GM12864 (cell line): ENCODE data around the gene CCKAR.
A peak's percentile ranks its signal among the peaks of the same experiment; 100 is the strongest.

ENCODE experiments used
- DNase-seq: peaks from one replicate; pipeline ENCODE4 v3.0.0-alpha.2; 2011; ENCODE audit warnings: low read depth
- H3K4me3 ChIP-seq: 2 replicates; pipeline ENCODE4 v1.5.1; 2011; ENCODE audit warnings: mild to moderate bottlenecking, low read depth, low read length, control low read depth
- TF ChIP-seq, protein P1 (sequence below): IDR thresholded peaks from 2 replicates; pipeline ENCODE4 v1.5.1; 2011; ENCODE audit warnings: low read depth, mild to moderate bottlenecking, moderate library complexity, low read length, control low read depth, inconsistent platforms; ENCODE audit errors: missing control alignments

The CCKAR gene

DNA sequence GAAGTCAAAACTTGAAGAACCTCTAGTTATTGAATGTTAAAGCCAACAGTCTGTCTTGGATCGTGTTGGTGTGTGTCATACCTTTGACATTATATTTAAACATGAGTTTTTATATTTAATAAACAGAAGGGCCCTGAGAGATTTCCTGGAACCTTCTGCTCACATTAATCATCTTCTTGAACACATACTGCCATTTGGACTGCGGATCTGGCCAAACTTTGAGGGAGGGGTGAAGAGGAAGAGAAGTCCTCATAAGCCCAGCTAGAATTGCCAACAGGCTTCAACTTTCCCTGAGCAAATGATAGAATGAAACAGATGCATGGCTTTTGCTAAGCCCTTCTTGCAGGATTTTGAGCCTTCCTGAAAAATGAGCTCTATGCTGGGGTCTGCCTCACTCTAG lies 27.4 kb downstream of the CCKAR start:
- no peak for DNase-seq
- no peak overlapping the region for H3K4me3 ChIP-seq
- TF ChIP-seq, protein P1, sequence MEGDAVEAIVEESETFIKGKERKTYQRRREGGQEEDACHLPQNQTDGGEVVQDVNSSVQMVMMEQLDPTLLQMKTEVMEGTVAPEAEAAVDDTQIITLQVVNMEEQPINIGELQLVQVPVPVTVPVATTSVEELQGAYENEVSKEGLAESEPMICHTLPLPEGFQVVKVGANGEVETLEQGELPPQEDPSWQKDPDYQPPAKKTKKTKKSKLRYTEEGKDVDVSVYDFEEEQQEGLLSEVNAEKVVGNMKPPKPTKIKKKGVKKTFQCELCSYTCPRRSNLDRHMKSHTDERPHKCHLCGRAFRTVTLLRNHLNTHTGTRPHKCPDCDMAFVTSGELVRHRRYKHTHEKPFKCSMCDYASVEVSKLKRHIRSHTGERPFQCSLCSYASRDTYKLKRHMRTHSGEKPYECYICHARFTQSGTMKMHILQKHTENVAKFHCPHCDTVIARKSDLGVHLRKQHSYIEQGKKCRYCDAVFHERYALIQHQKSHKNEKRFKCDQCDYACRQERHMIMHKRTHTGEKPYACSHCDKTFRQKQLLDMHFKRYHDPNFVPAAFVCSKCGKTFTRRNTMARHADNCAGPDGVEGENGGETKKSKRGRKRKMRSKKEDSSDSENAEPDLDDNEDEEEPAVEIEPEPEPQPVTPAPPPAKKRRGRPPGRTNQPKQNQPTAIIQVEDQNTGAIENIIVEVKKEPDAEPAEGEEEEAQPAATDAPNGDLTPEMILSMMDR: no peak

- H3K4me3 ChIP-seq: no peak overlapping the region
- DNase-seq: no peak
- TF ChIP-seq, protein P1: no peak
Measured at GRCh38 chr4:26459756-26460530, 30.3 kb downstream of the CCKAR start.

DNA sequence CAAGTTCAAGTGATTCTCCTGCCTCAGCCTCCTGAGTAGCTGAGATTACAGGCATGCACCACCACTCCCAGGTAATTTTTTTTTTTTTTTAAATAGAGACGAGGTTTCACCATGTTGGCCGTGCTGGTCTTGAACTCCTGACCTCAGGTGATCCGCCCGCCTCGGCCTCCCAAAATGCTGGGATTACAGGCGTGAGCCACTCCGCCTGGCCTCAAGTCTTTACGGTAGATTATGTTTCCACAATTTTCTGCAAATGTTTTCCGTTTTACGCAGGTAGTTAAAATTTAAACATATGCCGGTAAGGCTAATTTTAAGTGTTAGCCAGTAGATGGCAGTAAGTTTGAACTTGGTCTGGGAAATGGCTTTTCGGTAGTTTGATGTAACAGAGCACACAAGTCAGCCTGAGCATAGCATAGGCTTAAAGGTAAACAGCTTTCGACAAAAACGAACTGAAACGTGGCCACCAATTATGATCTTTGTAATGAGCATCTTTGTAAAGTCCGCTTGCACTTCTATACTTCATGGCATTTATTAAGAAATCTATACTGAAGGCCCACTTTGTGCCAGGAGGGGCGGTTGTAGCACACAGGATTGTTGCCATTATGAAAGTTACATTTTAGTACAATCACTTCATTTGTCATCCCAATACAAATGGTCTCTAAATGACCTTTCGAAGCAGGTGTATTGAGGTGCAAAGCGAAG lies 31.1 kb downstream of the CCKAR start:
- peak; percentile 19 for DNase-seq
- no peak overlapping the region for H3K4me3 ChIP-seq
- TF ChIP-seq, protein P1: peak; percentile 65

- H3K4me3 ChIP-seq: no peak overlapping the region
- DNase-seq: no peak
- TF ChIP-seq, protein P1: no peak
Measured at GRCh38 chr4:26458157-26458561, 32.1 kb downstream of the CCKAR start.

DNA sequence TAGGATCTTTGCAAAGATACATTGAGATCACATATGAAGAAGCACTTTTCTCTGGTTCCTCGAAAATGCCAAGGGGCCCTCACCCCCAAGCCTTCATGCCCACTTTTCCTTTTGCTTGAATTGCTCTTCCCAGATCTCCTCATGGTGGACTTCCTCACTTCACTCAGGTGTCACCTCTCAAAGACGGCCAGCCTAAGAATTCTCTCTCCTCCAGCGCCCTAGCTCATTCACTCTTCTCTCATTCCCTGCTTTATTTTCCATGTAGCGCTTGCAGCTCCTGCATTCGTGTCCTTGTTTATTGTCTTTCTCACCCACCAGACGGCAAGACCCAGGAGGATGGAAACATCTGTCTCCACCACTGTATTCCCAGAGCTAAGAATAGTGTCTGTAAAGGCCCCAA lies 32.9 kb downstream of the CCKAR start:
- DNase-seq: no peak
- no peak overlapping the region for H3K4me3 ChIP-seq
- TF ChIP-seq, protein P1: no peak

DNA sequence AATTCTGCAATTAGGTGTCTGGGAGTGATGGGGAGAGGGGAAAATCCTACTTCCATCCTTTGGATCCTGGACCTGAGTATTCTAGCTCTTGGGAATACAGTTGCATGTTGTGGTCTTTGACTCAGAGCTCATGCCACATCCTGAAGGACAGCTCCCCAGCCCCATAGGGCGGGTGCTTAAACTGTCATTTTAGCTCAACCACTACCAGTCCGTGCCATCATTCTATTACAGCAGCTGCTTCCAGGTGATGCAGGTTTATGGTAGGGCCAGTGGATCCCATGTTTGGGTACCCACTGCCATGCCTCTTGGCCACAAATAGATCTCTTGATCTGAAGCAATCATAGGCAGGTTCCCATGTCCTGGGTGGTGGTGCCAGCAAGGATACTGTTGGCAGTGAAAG lies 34.7 kb downstream of the CCKAR start:
- no peak overlapping the region for H3K4me3 ChIP-seq
- TF ChIP-seq, protein P1: no peak

More for the DNA sequence above, 34.7 kb downstream of the CCKAR start:
- DNase-seq: no peak
